ENCODE measurements around the gene VCP. TPM values are rescaled to one million over a fixed set of nuclear protein-coding genes. Genes with fewer than 3 reads are reported as not detected.

The VCP gene
- total RNA-seq, 3 donors from 2014 or later (not counting 1 experiment from before 2014, with no cell fraction given), result 303 to 338 (median 322) TPM

- no peak overlapping the region for H3K4me3 ChIP-seq (ENCODE audit: low read length)
- H3K27ac Mint-ChIP-seq, result no peak overlapping the region
Observed at GRCh38 chr9:35044071-35044470, 28.4 kb downstream of the VCP start.

GRCh38 chr9:35042891-35043545, 29.4 kb downstream of the VCP start:
- H3K4me3 Mint-ChIP-seq, result no peak overlapping the region
- Histone ChIP-seq H3K4me1 (ENCODE audit: control insufficient read depth, insufficient read depth, low read length) (no peaks in the 10 kb centered on the region), H3K27me3 (ENCODE audit: control insufficient read depth, insufficient read depth, low read length) (no peaks in the 10 kb centered on the region), H3K36me3 (ENCODE audit: control insufficient read depth, insufficient read depth, low read length) (peaks cover 9% of the 10 kb centered on the region), H3K4me3 (ENCODE audit: low read length) (no peak overlapping the region), H3K27ac (ENCODE audit: low read length) (no peak overlapping the region), H3K9me3 (ENCODE audit: control insufficient read depth, insufficient read depth, low read length) (no peaks in the 10 kb centered on the region)
- H3K9me3 Mint-ChIP-seq, result no peaks in the 10 kb centered on the region
- H3K36me3 Mint-ChIP-seq, result no peaks in the 10 kb centered on the region
- WGBS (ENCODE audit: insufficient coverage), result 91% methylated on average over 6 of the region's 6 CpGs
- no peaks in the 10 kb centered on the region for H3K27me3 Mint-ChIP-seq (ENCODE audit: low read depth in 2 of 2)
- H3K4me1 Mint-ChIP-seq, result peaks cover 0 to 5% of the 10 kb centered on the region in 2 donors
- DNase-seq, result no peak
- no peak overlapping the region for H3K27ac Mint-ChIP-seq
- no peak for ATAC-seq
- TF ChIP-seq CTCF (IDR thresholded peaks at IDR 0.05), result no peak
- intact Hi-C loops (cut with micrococcal nuclease), result no loop called here

More at GRCh38 chr9:35044071-35044470, 28.4 kb downstream of the VCP start:
- TF ChIP-seq CTCF (IDR thresholded peaks at IDR 0.05), result no peak
- ATAC-seq (no peak), DNase-seq (no peak)
- Histone ChIP-seq H3K4me1 (ENCODE audit: control insufficient read depth, insufficient read depth, low read length) (no peaks in the 10 kb centered on the region), H3K27ac (ENCODE audit: low read length) (no peak overlapping the region), H3K36me3 (ENCODE audit: control insufficient read depth, insufficient read depth, low read length) (peaks cover 10% of the 10 kb centered on the region), H3K9me3 (ENCODE audit: control insufficient read depth, insufficient read depth, low read length) (no peaks in the 10 kb centered on the region), H3K27me3 (ENCODE audit: control insufficient read depth, insufficient read depth, low read length) (no peaks in the 10 kb centered on the region)
- Mint-ChIP-seq H3K4me1 (peaks cover 0 to 7% of the 10 kb centered on the region in 2 donors), H3K27me3 (ENCODE audit: low read depth in 2 of 2) (no peaks in the 10 kb centered on the region), H3K9me3 (no peaks in the 10 kb centered on the region), H3K4me3 (no peak overlapping the region), H3K36me3 (no peaks in the 10 kb centered on the region)
- intact Hi-C loops (cut with micrococcal nuclease), result no loop called here
- WGBS (ENCODE audit: insufficient coverage), result 97% methylated on average over 3 of the region's 3 CpGs

GRCh38 chr9:35042081-35042604, 30.3 kb downstream of the VCP start:
- intact Hi-C loops (cut with micrococcal nuclease), result no loop called here
- Histone ChIP-seq H3K4me3 (ENCODE audit: low read length) (no peak overlapping the region), H3K4me1 (ENCODE audit: control insufficient read depth, insufficient read depth, low read length) (no peaks in the 10 kb centered on the region), H3K36me3 (ENCODE audit: control insufficient read depth, insufficient read depth, low read length) (peaks cover 9% of the 10 kb centered on the region), H3K27me3 (ENCODE audit: control insufficient read depth, insufficient read depth, low read length) (no peaks in the 10 kb centered on the region), H3K9me3 (ENCODE audit: control insufficient read depth, insufficient read depth, low read length) (no peaks in the 10 kb centered on the region), H3K27ac (ENCODE audit: low read length) (no peak overlapping the region)
- no peak overlapping the region for H3K4me3 Mint-ChIP-seq
- H3K36me3 Mint-ChIP-seq, result no peaks in the 10 kb centered on the region
- no peaks in the 10 kb centered on the region for H3K27me3 Mint-ChIP-seq (ENCODE audit: low read depth in 2 of 2)
- H3K9me3 Mint-ChIP-seq, result no peaks in the 10 kb centered on the region
- H3K4me1 Mint-ChIP-seq, result peaks cover 0 to 5% of the 10 kb centered on the region in 2 donors
- H3K27ac Mint-ChIP-seq, result no peak overlapping the region
- no peak for ATAC-seq
- WGBS (ENCODE audit: insufficient coverage), result 85% methylated on average over 3 of the region's 3 CpGs
- no peak for DNase-seq
- TF ChIP-seq CTCF (IDR thresholded peaks at IDR 0.05), result no peak
